Measurements from ENCODE around the gene FARP1.

Gene FARP1

DNA sequence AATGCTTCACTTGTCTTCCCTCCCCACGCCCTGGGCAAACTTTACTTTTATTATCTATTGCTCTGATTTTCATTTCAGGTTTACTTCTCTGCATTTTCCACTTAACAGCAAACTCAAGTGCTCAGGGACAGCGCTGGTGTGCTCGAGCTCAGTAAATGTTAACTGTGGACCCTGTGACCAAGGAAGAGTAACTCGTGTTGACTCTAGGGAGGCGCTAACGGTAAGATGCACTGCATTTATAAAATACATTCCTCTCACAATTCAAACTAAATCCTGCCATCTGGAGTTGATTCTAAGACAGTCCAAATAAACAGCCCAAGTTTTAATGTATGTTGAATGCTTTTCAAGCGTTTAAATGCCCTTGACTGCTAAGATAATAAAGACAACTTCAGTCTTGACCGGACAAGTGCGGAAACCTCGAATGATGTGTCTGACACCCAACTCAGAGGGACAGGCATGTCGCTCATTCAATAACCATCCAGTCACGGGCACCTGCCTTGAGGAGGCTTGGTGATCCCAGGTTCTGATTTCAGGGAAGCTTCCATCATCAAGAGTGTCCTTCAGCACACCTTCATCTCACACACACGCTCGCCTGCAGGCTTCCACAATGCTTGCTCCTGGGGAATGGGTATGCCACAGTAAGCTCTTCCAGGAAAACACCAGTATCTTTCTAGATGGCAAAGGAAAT lies 340.9 kb downstream of the FARP1 start:
- DNase-seq (ENCODE audit: low read depth in 3 of 3) = no peak

DNA sequence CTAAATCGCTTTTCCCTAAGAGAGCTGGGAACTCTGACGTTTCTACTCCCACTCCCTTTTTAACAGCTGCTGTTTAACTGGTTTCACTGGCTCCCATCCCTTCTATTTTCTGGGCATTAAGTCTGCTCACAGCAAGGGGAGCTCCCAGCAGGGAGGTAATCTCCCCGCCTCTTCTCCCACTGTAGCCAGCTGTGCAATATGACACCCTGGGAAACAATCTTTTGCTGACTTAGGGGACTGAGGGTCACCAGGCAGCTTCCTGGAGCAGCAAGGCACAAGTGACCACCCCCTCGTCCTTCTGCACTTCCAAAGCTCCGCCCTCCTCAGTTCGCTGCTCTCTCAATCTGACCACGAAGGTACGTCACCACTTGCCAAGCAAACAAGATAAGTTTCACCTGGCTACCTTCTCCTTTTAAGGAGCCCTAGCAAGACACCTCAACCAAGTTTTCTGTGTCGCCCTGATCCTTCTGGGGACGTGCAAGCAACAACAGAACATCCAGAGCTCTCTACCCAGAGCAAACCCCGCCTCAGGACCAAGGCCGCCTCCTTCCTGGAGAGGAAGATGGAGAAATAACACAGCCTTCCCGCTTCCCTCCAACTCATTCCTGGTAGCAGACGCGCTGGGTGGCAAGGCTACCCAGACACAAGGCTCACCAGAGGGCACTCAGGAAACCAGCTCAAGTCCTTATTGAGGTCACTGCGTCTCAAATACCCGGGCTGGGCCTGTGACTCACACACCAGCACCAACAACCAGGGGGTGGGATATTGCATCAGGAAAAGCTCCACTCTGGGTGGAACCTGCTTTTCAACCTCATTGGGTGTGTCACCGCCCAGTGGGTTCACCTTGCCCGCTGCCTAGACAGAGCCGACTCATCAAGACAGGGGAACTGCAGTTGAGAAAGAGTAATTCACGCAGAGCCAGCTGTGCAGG lies 341.7 kb downstream of the FARP1 start:
- peak; percentile 39 to 71 (median 51) for DNase-seq (ENCODE audit: low read depth in 3 of 3)

DNA sequence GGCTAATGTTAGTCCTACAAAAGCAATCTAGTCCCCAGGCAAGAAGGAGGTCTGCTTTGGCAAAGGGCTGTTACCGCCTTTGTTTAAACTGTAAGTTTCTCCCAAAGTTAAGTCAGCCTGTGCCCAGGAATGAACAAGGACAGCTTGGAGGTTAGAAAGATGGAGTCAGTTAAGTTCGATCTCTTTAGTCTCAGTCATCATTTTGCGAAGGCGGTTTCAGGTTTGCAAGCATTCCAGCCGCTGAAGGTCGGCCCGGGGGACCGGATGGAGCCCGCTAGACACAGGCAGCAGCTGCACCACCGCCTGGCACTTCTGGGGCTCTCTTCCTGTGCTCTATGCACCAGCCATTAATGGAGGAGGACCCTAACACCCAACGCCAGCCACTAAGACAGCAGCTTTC lies 342.7 kb downstream of the FARP1 start:
- no peak for DNase-seq (ENCODE audit: low read depth in 3 of 3)

DNA sequence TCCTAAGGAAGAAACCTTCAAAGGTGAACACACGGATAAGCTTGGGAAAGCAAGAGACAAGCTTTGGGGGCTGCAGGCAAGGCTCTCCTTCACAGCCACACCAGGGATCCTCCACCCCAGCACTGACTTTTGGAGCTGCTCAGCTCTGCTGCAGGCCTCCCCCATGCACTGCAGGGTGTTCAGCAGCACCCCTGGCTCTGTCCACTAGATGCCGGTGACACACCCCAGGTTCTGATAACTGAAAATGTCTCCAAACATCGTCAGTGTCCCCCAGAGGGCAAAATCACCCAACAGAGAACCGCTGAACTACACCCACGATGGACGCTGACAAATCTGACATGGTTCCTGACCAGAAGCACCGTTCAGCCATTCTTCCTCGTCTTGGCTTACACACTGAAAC lies 343.5 kb downstream of the FARP1 start:
- no peak for DNase-seq (ENCODE audit: low read depth in 3 of 3)

DNA sequence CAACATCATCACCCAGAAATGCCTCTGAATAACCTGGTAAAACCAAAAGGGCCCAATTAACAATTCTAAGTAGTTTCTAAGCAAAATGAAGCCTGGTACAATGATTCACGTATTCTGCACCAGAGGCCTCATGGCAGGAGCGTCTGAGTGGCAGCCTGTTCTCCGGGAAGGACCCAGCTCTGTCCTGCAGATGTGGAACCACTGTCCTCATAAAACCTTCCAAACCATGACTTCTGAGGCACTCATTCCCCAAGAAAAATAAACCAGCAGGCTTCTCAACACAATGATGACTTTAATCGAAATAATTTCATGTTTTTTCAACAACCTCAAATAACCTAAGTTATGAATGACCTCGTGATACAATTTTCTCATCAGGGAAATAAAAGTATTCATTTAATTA lies 344.1 kb downstream of the FARP1 start:
- DNase-seq (ENCODE audit: low read depth in 3 of 3) = no peak

DNA sequence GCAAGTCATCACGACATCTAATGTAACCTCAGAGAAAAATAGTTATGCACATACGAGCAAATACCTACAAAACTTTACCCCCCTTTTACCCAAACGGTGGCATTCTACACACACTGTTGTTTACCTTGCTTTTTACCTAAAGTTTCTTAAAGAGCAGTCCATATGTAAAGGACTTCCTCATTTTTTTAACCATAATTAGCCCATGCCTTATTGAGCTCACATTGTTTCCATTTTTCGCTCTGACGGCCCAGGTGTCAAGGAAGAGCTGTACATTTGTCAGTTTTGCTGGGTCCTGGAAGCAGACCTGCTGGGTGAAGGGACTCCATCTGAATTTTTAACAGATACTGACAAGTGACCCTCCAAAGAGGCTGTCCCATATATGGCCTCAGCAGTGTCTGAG lies 344.6 kb downstream of the FARP1 start:
- no peak for DNase-seq (ENCODE audit: low read depth in 3 of 3)

DNA sequence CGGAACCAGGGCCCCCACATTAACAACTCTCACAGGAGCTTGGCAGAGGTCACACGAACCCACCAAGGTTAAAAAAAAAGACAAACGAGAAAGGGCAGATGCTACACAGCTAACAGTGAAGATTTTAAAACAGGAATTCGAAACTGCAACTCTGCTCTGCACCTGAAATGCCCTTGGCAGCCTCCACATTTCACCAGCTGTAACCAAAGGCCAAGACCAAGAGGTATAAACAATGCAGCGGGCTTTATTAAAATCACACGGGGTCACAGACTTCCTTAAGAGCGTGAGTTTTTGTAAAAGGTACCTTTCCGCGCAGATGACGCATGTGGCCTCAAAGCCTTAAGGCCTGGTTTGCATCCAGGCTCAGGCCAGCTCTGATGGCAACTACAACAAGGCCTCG lies 345.8 kb downstream of the FARP1 start:
- DNase-seq (ENCODE audit: low read depth in 3 of 3) = no peak

DNA sequence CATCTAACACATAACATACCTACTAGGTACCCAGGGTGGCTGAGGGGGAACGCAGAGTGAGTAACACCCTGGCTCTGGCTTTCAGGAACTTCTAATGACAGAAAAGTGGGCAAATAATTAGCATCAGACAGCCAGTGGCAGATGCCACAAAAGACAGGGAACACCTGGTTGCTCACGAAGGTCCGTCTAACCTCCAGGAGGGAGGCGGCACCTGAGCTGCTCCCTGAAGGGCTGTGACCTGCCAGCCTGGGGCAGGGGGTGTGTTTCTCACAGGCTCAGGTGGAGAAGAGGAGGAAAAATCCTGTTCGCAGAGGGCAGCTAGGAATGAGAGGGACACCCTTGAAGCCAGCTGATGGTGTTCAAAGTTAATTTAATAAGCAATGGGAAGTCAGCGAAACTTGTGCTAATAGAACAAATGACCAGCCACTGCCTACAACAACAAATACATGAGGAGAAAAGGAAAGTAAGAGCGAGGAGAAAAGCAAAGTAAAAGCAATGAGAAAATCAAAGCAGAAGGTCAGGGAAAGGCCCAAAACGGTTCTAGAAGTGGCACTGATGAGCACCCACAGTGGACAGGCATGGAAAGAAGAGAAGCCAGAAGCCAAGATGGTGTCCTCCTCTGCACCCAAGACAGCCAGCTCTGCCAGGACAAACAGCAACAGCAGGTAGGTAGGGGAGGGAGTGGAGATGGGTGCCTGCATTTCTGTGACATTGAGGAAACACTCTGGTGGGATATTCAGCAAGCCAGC lies 346.7 kb downstream of the FARP1 start:
- DNase-seq (ENCODE audit: low read depth in 3 of 3) = no peak

DNA sequence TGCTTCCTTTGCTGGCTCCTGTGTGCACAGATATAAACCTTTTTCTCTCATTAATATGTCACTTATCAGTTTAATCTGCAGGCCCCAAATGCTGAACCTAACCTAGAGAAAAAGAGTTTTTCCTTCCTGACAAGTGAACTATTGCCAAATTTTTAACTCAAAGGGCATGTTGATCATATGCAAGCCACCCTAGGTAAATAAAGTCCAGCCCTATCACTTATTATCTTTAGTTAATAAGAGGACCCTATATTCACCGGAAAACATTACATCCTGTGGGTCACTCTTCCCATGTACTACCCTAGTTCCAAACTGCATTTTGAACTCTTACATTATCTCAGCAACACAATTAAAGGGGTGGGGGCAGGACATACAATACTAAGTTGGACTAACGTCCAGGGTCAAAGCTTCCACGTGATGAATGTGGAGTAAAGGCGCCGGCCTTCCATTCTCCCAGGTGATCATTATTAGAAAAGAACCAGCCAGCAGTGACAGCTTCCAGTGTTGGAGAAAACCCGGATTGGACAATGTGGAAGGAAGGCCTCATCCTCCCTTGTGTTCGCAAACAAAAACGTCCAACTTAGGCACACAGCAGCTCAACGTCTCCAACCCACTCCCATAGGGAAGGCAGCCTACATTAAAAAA lies 347.4 kb downstream of the FARP1 start:
- DNase-seq (ENCODE audit: low read depth in 3 of 3) = no peak

DNA sequence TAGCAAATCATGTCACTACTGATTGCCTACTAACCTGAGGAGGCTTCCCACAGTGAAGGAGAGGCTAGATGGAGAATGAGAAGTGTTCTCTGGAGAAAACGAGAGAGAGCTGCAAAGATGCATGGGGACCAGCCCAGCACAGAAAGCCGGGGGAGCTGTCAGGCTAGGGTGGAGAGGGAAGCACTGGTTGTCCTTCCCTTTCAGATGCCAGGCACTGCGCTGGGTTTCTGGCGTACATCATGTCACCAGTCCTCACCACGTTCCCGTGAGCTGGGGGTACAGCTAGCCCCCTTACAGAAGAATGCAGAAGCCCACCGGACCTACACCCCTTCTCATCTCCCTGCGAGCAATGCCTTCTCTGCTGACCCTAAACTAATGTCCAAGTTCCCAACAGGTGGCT lies 348.0 kb downstream of the FARP1 start:
- no peak for DNase-seq (ENCODE audit: low read depth in 3 of 3)

DNA sequence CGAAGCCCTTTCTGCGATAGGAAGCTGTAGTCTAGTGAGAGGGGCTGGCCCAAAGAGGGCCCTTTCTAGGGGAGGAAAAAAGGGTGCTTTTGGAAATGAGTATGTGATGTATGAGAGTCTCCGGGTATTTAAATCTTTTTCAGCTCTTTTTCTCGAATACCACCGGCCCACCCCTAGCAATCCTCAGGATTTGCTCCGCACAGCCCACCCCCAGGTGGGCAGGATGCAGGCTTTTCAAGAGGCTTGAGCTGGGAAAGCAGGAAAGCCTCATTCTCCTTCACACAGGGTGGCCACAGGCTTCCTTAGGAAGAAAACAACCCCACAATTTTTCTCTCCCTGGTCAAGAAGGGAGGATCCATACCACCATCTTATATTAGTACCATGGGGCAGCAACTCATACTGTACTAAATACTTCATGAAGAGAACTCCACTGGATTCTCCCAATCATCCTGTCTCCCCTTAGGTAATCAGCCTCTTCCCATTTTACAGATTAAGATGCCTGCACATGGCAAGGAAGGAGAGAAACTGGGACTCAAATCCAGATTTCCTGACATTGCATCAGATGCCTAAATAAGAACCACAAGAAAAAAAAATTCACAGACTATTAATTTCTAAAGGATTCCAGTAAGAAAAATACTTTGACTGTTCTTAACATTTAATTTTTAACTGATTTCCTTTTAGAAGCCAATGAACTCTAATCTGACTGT lies 349.6 kb downstream of the FARP1 start:
- DNase-seq (ENCODE audit: low read depth in 3 of 3) = no peak

DNA sequence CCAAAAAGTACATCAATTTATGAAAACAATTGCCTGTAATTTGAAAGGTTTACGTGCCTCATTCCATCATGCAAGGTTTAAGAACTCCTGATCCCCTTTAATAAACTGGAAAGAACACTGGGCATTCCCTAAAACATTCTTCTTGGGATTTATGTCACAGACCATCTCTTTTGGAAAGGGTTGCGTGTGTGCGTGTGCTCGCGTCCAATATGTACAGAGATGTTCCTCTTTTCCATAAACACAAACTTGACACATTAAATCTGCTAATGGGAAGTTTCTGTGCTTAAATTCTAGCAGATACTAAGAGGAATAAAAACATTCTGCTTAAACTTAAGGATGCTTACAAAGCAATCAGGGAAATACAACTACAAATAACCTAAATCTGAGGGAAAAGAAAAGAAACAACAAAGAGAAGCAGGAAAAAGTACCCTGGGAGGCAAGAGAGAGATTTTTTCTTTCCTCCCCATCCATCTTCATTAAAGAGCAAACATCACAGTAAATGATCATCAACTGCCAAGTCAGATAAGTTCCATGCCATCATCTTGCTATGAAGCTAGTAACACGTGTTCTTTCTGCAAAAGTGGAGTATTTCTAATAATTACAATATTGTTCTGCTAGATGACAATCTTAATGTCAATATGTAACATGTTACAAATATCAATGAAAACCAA lies 350.3 kb downstream of the FARP1 start:
- no peak for DNase-seq (ENCODE audit: low read depth in 3 of 3)

DNA sequence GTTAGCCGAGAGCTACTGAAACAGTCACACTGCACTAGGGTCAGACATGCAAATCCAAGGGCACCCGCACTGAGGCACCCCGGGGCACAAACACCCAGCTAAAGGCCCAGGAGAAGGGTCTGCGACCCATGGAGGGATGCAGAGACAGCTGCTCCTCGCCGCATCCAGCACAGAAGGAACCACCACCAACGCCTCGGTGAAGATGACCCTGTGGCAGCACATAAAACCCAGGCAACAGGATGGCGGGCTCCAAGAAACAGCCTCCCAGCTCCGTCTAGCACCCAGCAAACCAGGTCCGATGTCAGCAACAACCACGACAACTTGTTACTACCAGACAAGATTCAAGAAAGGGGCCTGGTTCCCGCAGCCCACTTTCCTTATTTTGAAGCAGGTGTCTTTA lies 351.9 kb downstream of the FARP1 start:
- DNase-seq (ENCODE audit: low read depth in 3 of 3) = no peak

DNA sequence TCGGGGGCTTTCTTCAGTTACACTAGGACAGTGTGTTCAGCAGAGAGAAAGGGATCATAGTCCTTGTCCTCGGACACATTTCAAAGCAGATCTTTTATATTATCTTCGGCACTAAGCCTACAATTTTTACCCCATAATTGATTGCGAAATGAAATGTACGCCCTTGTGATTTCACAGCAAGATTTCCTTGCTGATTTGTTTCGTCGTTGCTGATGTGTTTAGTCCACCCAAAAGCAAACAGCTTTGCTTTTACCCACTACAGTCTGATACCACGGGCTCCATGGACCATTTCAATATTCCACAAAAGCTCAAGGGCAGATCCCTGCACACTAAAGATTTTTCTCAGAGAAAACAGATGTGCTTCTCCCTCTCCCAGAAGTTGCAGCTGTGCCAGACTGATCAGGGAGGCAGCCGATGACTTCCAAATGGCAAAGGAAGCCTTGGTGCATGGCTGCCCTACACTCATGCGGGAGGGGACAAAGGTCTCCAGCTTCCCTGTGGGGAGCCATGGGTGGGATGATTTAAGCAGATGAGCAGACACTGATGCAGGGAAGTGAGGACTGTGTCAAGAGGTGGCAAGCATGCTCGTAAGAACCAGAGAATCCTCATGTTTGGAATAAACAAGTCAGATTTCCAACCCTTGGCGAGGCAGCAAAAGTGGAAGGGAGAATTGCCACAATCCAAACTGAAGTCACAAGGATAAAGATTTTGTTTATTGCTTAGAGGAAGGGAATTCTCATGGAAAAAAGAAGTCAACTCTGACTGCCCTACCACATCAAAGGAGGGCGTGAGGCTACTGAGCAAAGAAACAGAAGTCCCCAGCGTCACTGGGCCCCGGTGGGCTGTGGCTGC lies 353.0 kb downstream of the FARP1 start:
- no peak for DNase-seq (ENCODE audit: low read depth in 3 of 3)

DNA sequence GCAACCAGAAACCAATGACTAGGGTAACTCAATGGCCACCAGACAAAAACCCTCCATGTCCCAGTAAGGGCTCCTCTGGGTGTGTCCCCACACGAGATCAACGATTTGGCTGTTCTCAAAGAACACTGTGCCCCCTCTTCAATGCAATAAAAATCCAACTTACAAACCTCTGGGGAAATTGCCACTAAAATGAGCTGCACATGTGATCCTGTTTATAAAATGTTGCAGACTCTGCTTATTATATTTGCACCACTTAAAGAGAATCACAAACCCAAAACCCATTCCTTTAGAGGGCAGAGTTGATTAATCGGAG lies 353.5 kb downstream of the FARP1 start:
- no peak for DNase-seq (ENCODE audit: low read depth in 3 of 3)

DNA sequence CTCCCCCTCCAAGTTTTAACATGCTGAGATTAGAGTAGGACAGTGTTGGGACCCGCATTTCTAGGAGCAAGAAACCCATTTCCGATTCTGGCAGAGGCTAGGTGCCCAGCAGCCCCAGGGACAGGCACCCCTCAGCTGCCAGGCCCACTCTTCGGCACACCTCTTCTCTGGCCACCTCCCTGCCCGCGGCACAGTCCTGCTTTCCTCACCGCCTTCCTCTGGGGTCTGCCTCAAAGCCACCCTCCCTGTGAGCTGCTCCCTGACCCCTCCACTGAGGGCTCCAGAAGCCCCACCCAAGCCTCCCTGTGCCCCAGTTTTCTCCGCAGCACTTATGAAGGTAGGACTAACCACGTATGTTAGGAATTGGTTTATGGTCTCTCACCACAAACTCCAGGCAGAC lies 354.1 kb downstream of the FARP1 start:
- no peak for DNase-seq (ENCODE audit: low read depth in 3 of 3)

DNA sequence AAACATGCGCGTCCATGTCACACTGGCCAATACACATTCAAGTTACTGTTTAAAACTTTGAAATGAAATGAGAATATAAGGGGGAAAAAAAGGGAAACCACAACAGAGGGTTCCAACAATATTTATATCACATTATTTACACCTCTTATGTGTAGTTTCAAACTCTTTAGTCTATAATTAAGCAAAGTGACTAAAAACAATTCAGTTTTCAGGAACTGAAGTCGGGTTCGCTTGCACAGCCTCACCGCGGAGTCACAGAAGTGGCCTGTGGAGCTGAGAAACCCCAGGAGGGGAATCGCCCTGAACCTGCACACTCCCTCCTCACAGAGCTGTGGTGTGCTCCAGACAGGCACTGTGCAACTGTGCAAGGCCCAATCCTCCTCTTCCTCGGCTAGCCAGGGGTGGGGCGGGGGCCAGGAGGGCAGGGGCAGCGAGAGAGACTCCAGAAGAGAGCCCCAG lies 358.1 kb downstream of the FARP1 start:
- DNase-seq (ENCODE audit: low read depth in 3 of 3) = no peak

DNA sequence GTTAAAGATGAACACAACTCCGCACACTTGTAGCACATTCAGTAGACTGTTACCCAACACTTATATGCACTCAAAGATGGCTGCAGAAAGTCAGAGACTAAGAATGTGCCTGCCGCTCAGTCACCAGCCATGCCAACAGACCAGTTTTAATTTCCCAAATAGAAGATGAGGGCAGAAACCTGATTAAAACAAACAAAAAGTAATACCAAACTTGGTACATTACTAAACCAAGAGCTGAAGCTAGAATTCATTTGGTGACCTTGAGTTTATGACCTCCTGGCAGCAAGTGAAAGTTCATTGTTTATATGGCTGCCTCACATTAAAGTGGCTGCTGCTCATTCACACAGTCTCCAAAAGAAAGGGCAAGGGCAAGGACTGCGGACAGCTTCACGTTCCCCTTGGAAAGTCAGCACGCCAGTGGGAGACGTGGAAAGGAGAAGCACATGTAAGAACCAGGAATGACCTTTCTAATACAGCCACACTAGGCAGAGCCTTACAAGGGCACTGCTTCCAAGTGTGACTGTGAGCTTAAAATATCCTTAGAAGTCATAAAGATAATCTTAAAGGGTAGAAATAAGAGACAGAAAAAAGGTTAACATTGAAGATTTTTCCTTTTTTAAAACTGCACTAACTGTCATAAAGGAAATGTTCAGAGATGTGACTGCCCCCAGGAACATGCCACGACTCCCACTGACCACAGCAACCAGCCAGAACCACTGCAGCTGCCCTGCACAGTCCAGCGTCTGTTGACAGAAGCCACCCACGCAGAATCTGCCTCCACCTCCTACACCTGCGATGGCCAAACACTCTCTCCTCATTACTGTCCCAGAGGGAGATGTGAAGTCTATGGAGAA lies 360.5 kb downstream of the FARP1 start:
- DNase-seq (ENCODE audit: low read depth in 3 of 3) = no peak

DNA sequence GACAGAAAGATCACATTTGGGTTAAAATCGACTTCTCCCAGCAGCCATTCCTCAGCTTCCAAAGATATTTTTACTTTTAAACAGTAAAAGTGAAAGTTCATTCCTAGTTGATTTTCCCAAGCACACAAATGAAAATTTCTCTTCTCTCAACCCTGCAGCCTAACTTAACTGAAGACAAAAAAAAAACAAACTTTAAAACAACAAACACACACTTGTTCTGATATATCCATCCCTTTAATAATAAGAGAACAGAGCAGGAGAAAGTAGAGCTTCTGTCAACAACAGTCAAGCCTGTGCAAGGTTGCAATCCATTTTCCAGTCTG lies 361.1 kb downstream of the FARP1 start:
- no peak for DNase-seq (ENCODE audit: low read depth in 3 of 3)
